G401 (cell line): Measurements from ENCODE around the gene MS4A6E. TPM values are rescaled to one million over a fixed set of nuclear protein-coding genes. Genes with fewer than 3 reads are reported as not detected.

Experiments used
- DNase-seq: peaks from one replicate; pipeline ENCODE4 v3.0.0-alpha.2; 2015; ENCODE audit warnings: low spot score
- in situ Hi-C: cut with HindIII; loops from 2 replicates; pipeline ENCODE4 v1.10.0; 2016; ENCODE audit warnings: low sequenced_read_pairs, mixed read lengths
- total RNA-seq: library from RNA; depleted of rRNA; stranded (reverse); fragments of >200 nt; shearing (Covaris generic); gene quantifications from 2 replicates; pipeline ENCODE4 v1.2.3, GENCODE V29; 2014; rRNA removed

MS4A6E gene
- total RNA-seq, 1 experiment from 2014 or later = not detected

- DNase-seq = no peak
- in situ Hi-C loops = no loop called here
Measured at GRCh38 chr11:60370811-60371298, 43.8 kb downstream of the MS4A6E start.

GRCh38 chr11:60371386-60371785 is 44.3 kb downstream of the MS4A6E start:
- in situ Hi-C loops = no loop called here
- DNase-seq = no peak

- in situ Hi-C loops = no loop called here
- DNase-seq = no peak
Measured at GRCh38 chr11:60371854-60372253, 44.8 kb downstream of the MS4A6E start.

GRCh38 chr11:60372767-60373166 is 45.7 kb downstream of the MS4A6E start:
- in situ Hi-C loops = no loop called here
- no peak for DNase-seq

GRCh38 chr11:60375316-60375715 is 48.3 kb downstream of the MS4A6E start:
- DNase-seq = no peak
- in situ Hi-C loops = no loop called here

- no peak for DNase-seq
- in situ Hi-C loops = no loop called here
Measured at GRCh38 chr11:60376601-60377000, 49.5 kb downstream of the MS4A6E start.

GRCh38 chr11:60377401-60378136 is 50.5 kb downstream of the MS4A6E start:
- in situ Hi-C loops = no loop called here
- peak; percentile 1 for DNase-seq

- in situ Hi-C loops = no loop called here
- no peak for DNase-seq
Measured at GRCh38 chr11:60378354-60378753, 51.3 kb downstream of the MS4A6E start, which contains the start of gene MS4A7. Gene MS4A7 (plus strand): TSS chr11:60378532. CDS start chr11:60383142, 4,610 bp downstream.

- DNase-seq = no peak
- in situ Hi-C loops = no loop called here
Measured at GRCh38 chr11:60389279-60389910, 62.3 kb downstream of the MS4A6E start.

GRCh38 chr11:60390419-60390818 is 63.4 kb downstream of the MS4A6E start:
- DNase-seq = no peak
- in situ Hi-C loops = no loop called here

Other genes starting within 250 kb of the MS4A6E start
- not detected in 2 replicates for gene MS4A2, start 238.6 kb upstream of the MS4A6E start, total RNA-seq
- gene MS4A6A, start 144.2 kb upstream of the MS4A6E start, total RNA-seq = not detected in 2 replicates
- gene MS4A4E, start 84.1 kb upstream of the MS4A6E start, total RNA-seq = not detected in 2 replicates
- gene MS4A4A, start 46.6 kb upstream of the MS4A6E start, total RNA-seq = not detected in 2 replicates
- not detected in 2 replicates for gene MS4A7, start 51.3 kb downstream of the MS4A6E start, total RNA-seq
- gene MS4A14, start 69.2 kb downstream of the MS4A6E start, total RNA-seq = not detected in 2 replicates
- gene MS4A5, start 102.3 kb downstream of the MS4A6E start, total RNA-seq = not detected in 2 replicates
- gene MS4A1, start 128.6 kb downstream of the MS4A6E start, total RNA-seq = not detected in 2 replicates
- not detected in 2 replicates for gene MS4A12, start 165.5 kb downstream of the MS4A6E start, total RNA-seq
- gene MS4A13, start 188.1 kb downstream of the MS4A6E start, total RNA-seq = not detected in 2 replicates